Calu3 (cell line): ENCODE data around the gene ZNF638. TPM values are rescaled to one million over a fixed set of nuclear protein-coding genes. Genes with fewer than 3 reads are reported as not detected.

Experiments used
- BruUV-seq: library from RNA; stranded (reverse); fragments of 400-500 nt; replicated peaks from 2 replicates; lab custom pipeline; 2021; lab: Mats Ljungman, UMichigan
- CTCF ChIA-PET: fragments of 300-600 bp; sonication (Branson Sonifier 250); formaldehyde crosslinking; loops from one replicate; lab custom pipeline; 2022; ENCODE audit warnings: antibody characterized with exemption; lab: Charles Lee
- DNase-seq: peaks from one replicate; pipeline ENCODE4 v3.0.0; 2022
- H3K27ac Mint-ChIP-seq: one replicate; pipeline ENCODE4 v1.8.0; 2022; ENCODE audit warnings: mixed read lengths; ENCODE audit not compliant: unreplicated experiment
- H3K27me3 Mint-ChIP-seq: one replicate; pipeline ENCODE4 v1.8.0; 2022; ENCODE audit warnings: mixed read lengths; ENCODE audit not compliant: unreplicated experiment
- H3K36me3 Mint-ChIP-seq: one replicate; pipeline ENCODE4 v1.8.0; 2022; ENCODE audit warnings: mild to moderate bottlenecking, moderate library complexity, mixed read lengths; ENCODE audit not compliant: insufficient read depth, unreplicated experiment
- H3K4me1 Mint-ChIP-seq: one replicate; pipeline ENCODE4 v1.8.0; 2022; ENCODE audit warnings: mild to moderate bottlenecking, low read depth, mixed read lengths; ENCODE audit not compliant: unreplicated experiment
- H3K4me3 Mint-ChIP-seq: one replicate; pipeline ENCODE4 v1.8.0; 2022; ENCODE audit warnings: mild to moderate bottlenecking, low read depth, moderate library complexity, mixed read lengths; ENCODE audit not compliant: unreplicated experiment
- H3K9me3 Mint-ChIP-seq: one replicate; pipeline ENCODE4 v1.8.0; 2022; ENCODE audit warnings: low read depth, mixed read lengths; ENCODE audit not compliant: unreplicated experiment
- CTCF ChIP-seq: fragments of 200-600 bp; IDR thresholded peaks from one replicate; pipeline ENCODE4 v1.8.0; 2022; ENCODE audit warnings: antibody characterized with exemption; ENCODE audit not compliant: unreplicated experiment
- intact Hi-C: fragments of 100-400 bp; cut with micrococcal nuclease; formaldehyde crosslinking; loops from one replicate; pipeline ENCODE4 v1.10.0; 2022; ENCODE audit not compliant: unreplicated experiment
- total RNA-seq: library from RNA; stranded (reverse); gene quantifications from 2 replicates; pipeline ENCODE4 v1.2.3, GENCODE V29; 2022

The ZNF638 gene
- total RNA-seq, 1 experiment from 2014 or later = 132 TPM

- CTCF ChIA-PET = interaction anchor here (2.3 to 2.7 kb wide), 2 partner anchors 34 to 107 kb away, joined by 13 to 36 read pairs; partner anchors contain the start of gene PAIP2B
- Mint-ChIP-seq H3K27me3 (no peaks in the 10 kb centered on the region), H3K4me3 (peak overlapping the region; percentile 100), H3K27ac (peak overlapping the region; percentile 89), H3K4me1 (peaks cover 32% of the 10 kb centered on the region), H3K9me3 (no peaks in the 10 kb centered on the region), H3K36me3 (peaks cover 35% of the 10 kb centered on the region)
- intact Hi-C loops = no loop called here
- no peak for TF ChIP-seq CTCF
- no TSS peak for BruUV-seq
- DNase-seq = no peak
These were observed 2.0 kb downstream of the ZNF638 start for GRCh38 chr2:71333619-71334018.

GRCh38 chr2:71336384-71336783 is 4.8 kb downstream of the ZNF638 start:
- TF ChIP-seq CTCF = no peak
- no peak for DNase-seq
- Mint-ChIP-seq H3K27me3 (no peaks in the 10 kb centered on the region), H3K27ac (no peak overlapping the region), H3K4me3 (no peak overlapping the region), H3K9me3 (no peaks in the 10 kb centered on the region), H3K4me1 (peaks cover 32% of the 10 kb centered on the region), H3K36me3 (peaks cover 32% of the 10 kb centered on the region)
- intact Hi-C loops = no loop called here
- BruUV-seq = no TSS peak
- CTCF ChIA-PET = no interaction called here

GRCh38 chr2:71336802-71337201 is 5.2 kb downstream of the ZNF638 start:
- CTCF ChIA-PET = no interaction called here
- H3K4me3 Mint-ChIP-seq = no peak overlapping the region
- no peak for DNase-seq

GRCh38 chr2:71337776-71338175 is 6.2 kb downstream of the ZNF638 start:
- no peak for TF ChIP-seq CTCF
- intact Hi-C loops = no loop called here
- Mint-ChIP-seq H3K9me3 (no peaks in the 10 kb centered on the region), H3K36me3 (peaks cover 18% of the 10 kb centered on the region), H3K4me1 (peaks cover 32% of the 10 kb centered on the region), H3K27ac (no peak overlapping the region), H3K27me3 (no peaks in the 10 kb centered on the region), H3K4me3 (no peak overlapping the region)
- CTCF ChIA-PET = no interaction called here
- DNase-seq = no peak
- no TSS peak for BruUV-seq

More at GRCh38 chr2:71336802-71337201, 5.2 kb downstream of the ZNF638 start:
- Mint-ChIP-seq H3K9me3 (no peaks in the 10 kb centered on the region), H3K36me3 (peaks cover 27% of the 10 kb centered on the region), H3K27ac (no peak overlapping the region), H3K4me1 (peaks cover 32% of the 10 kb centered on the region), H3K27me3 (no peaks in the 10 kb centered on the region)
- TF ChIP-seq CTCF = no peak
- no TSS peak for BruUV-seq
- intact Hi-C loops = no loop called here
